Astrocyte (in vitro differentiated cells and primary cell): Measurements from ENCODE around the gene ZNF444. TPM values are rescaled to one million over a fixed set of nuclear protein-coding genes. Genes with fewer than 3 reads are reported as not detected.

Experiments used
- DNase-seq: peaks from one replicate; pipeline ENCODE4 v3.0.0-alpha.2; 2010; ENCODE audit warnings: low read depth
- FAIRE-seq: peaks from 2 replicates; lab custom pipeline; 2011; peaks lifted over from hg19 to GRCh38; lab: Jason Lieb, UNC
- H2AFZ ChIP-seq: 2 replicates; pipeline ENCODE4 v1.6.0; 2012; ENCODE audit warnings: low read depth, low read length, inconsistent platforms
- H3K27ac ChIP-seq: 2 replicates; pipeline ENCODE4 v1.5.1; 2011; ENCODE audit warnings: low read depth, low read length, inconsistent platforms
- H3K27me3 ChIP-seq: 2 replicates; pipeline ENCODE4 v1.6.0; 2011; ENCODE audit warnings: low read length, inconsistent platforms; ENCODE audit not compliant: insufficient read depth
- H3K36me3 ChIP-seq: 2 replicates; pipeline ENCODE4 v1.5.1; 2011; ENCODE audit warnings: low read length, inconsistent platforms; ENCODE audit not compliant: insufficient read depth
- H3K4me1 ChIP-seq: 2 replicates; pipeline ENCODE4 v1.5.1; 2011; ENCODE audit warnings: low read length, inconsistent platforms; ENCODE audit not compliant: insufficient read depth
- H3K4me2 ChIP-seq: 2 replicates; pipeline ENCODE4 v1.6.0; 2012; ENCODE audit warnings: low read length, inconsistent platforms
- H3K4me3 ChIP-seq: 2 replicates; pipeline ENCODE4 v1.5.1; 2011; ENCODE audit warnings: low read depth, mild to moderate bottlenecking, low read length, inconsistent platforms; ENCODE audit not compliant: insufficient read depth
- H3K79me2 ChIP-seq: 2 replicates; pipeline ENCODE4 v1.6.0; 2012; ENCODE audit warnings: mild to moderate bottlenecking, low read length, inconsistent platforms; ENCODE audit not compliant: insufficient read depth
- H3K9ac ChIP-seq: 2 replicates; pipeline ENCODE4 v1.6.0; 2012; ENCODE audit warnings: mild to moderate bottlenecking, low read length, inconsistent platforms
- H3K9me3 ChIP-seq: 2 replicates; pipeline ENCODE4 v1.5.1; 2012; ENCODE audit warnings: low read depth, mild to moderate bottlenecking, low read length, inconsistent platforms; ENCODE audit not compliant: insufficient read depth
- H4K20me1 ChIP-seq: 2 replicates; pipeline ENCODE4 v1.6.0; 2012; ENCODE audit warnings: low read length, inconsistent platforms; ENCODE audit not compliant: insufficient read depth
- H3K27ac Mint-ChIP-seq: one replicate; pipeline ENCODE4 v1.8.0; 2021; ENCODE audit warnings: mild to moderate bottlenecking, mixed read lengths; ENCODE audit not compliant: unreplicated experiment
- H3K27me3 Mint-ChIP-seq: one replicate; pipeline ENCODE4 v1.8.0; 2021; ENCODE audit warnings: low read depth, mixed read lengths; ENCODE audit not compliant: unreplicated experiment
- H3K36me3 Mint-ChIP-seq: one replicate; pipeline ENCODE4 v1.8.0; 2021; ENCODE audit warnings: low read depth, mixed read lengths; ENCODE audit not compliant: unreplicated experiment
- H3K4me1 Mint-ChIP-seq: one replicate; pipeline ENCODE4 v1.8.0; 2021; ENCODE audit warnings: low read depth, mixed read lengths; ENCODE audit not compliant: unreplicated experiment
- H3K4me3 Mint-ChIP-seq: one replicate; pipeline ENCODE4 v1.8.0; 2021; ENCODE audit warnings: mild to moderate bottlenecking, moderate library complexity, mixed read lengths; ENCODE audit not compliant: unreplicated experiment
- H3K9me3 Mint-ChIP-seq: one replicate; pipeline ENCODE4 v1.8.0; 2021; ENCODE audit warnings: mild to moderate bottlenecking, mixed read lengths; ENCODE audit not compliant: unreplicated experiment
- CTCF ChIP-seq: IDR thresholded peaks from 2 replicates; pipeline ENCODE4 v1.5.1; 2011; ENCODE audit warnings: low read depth, mild to moderate bottlenecking, inconsistent platforms, low read length, moderate library complexity; ENCODE audit not compliant: insufficient read depth
- EZH2 ChIP-seq: IDR thresholded peaks from 2 replicates; pipeline ENCODE4 v1.6.1; 2012; ENCODE audit warnings: mild to moderate bottlenecking, low read length, inconsistent platforms; ENCODE audit not compliant: insufficient read depth
- total RNA-seq: library from RNA; stranded (reverse); gene quantifications from 2 replicates; pipeline ENCODE4 v1.2.1, GENCODE V29; 2021

The ZNF444 gene
- total RNA-seq, 1 donor from 2014 or later: 34.7 TPM

- H3K36me3 ChIP-seq: no peaks in the 10 kb centered on the region
- no peaks in the 10 kb centered on the region for H3K4me1 ChIP-seq
- Mint-ChIP-seq H3K27ac (no peak overlapping the region), H3K36me3 (peaks cover 1% of the 10 kb centered on the region), H3K9me3 (no peaks in the 10 kb centered on the region), H3K4me3 (no peak overlapping the region), H3K4me1 (peaks cover 7% of the 10 kb centered on the region), H3K27me3 (no peaks in the 10 kb centered on the region)
- H4K20me1 ChIP-seq: peaks cover 57% of the 10 kb centered on the region
- no peak overlapping the region for H3K4me3 ChIP-seq
- H3K79me2 ChIP-seq: peaks cover 59% of the 10 kb centered on the region
- H3K27ac ChIP-seq: no peak overlapping the region
- no peaks in the 10 kb centered on the region for H3K9me3 ChIP-seq
- TF ChIP-seq CTCF (no peak), EZH2 (no peak)
- DNase-seq: no peak
- no peak for FAIRE-seq
- H3K27me3 ChIP-seq: no peaks in the 10 kb centered on the region
- no peak overlapping the region for H3K4me2 ChIP-seq
- H2AFZ ChIP-seq: no peak overlapping the region
- H3K9ac ChIP-seq: no peak overlapping the region
Measured at GRCh38 chr19:56101095-56101494, 40.0 kb upstream of the ZNF444 start.

GRCh38 chr19:56101746-56102535 is 39.1 kb upstream of the ZNF444 start:
- TF ChIP-seq EZH2 (no peak), CTCF (no peak)
- peaks cover 8% of the 10 kb centered on the region for H3K4me1 Mint-ChIP-seq
- peaks cover 62% of the 10 kb centered on the region for H4K20me1 ChIP-seq
- H3K9me3 Mint-ChIP-seq: no peaks in the 10 kb centered on the region
- no peak for DNase-seq
- H3K9ac ChIP-seq: no peak overlapping the region
- no peak for FAIRE-seq
- H3K27ac ChIP-seq: no peak overlapping the region
- no peaks in the 10 kb centered on the region for H3K27me3 ChIP-seq
- no peak overlapping the region for H2AFZ ChIP-seq
- peaks cover 1% of the 10 kb centered on the region for H3K36me3 Mint-ChIP-seq
- no peaks in the 10 kb centered on the region for H3K4me1 ChIP-seq
- no peaks in the 10 kb centered on the region for H3K27me3 Mint-ChIP-seq
- H3K4me2 ChIP-seq: no peak overlapping the region
- H3K4me3 ChIP-seq: no peak overlapping the region
- no peak overlapping the region for H3K27ac Mint-ChIP-seq
- peaks cover 67% of the 10 kb centered on the region for H3K79me2 ChIP-seq
- H3K36me3 ChIP-seq: no peaks in the 10 kb centered on the region
- no peak overlapping the region for H3K4me3 Mint-ChIP-seq
- H3K9me3 ChIP-seq: no peaks in the 10 kb centered on the region

- no peaks in the 10 kb centered on the region for H3K9me3 Mint-ChIP-seq
- TF ChIP-seq EZH2: no peak
- TF ChIP-seq CTCF: no peak
- no peak overlapping the region for H2AFZ ChIP-seq
Measured at GRCh38 chr19:56103027-56103614, 38.0 kb upstream of the ZNF444 start.

More at GRCh38 chr19:56103027-56103614, 38.0 kb upstream of the ZNF444 start:
- Histone ChIP-seq H4K20me1 (peaks cover 63% of the 10 kb centered on the region), H3K36me3 (no peaks in the 10 kb centered on the region), H3K79me2 (peaks cover 74% of the 10 kb centered on the region), H3K27me3 (no peaks in the 10 kb centered on the region), H3K27ac (no peak overlapping the region), H3K4me1 (no peaks in the 10 kb centered on the region), H3K4me3 (no peak overlapping the region), H3K9me3 (no peaks in the 10 kb centered on the region), H3K4me2 (no peak overlapping the region), H3K9ac (no peak overlapping the region)
- Mint-ChIP-seq H3K27ac (no peak overlapping the region), H3K4me1 (peaks cover 12% of the 10 kb centered on the region), H3K4me3 (no peak overlapping the region), H3K36me3 (peaks cover 1% of the 10 kb centered on the region), H3K27me3 (no peaks in the 10 kb centered on the region)
- FAIRE-seq (no peak), DNase-seq (no peak)
